ENCODE measurements around the gene ZDHHC14. TPM values are rescaled to one million over a fixed set of nuclear protein-coding genes. Genes with fewer than 3 reads are reported as not detected.

Gene ZDHHC14
- total and polyA plus RNA-seq, 9 donors = 4.9 to 16.4 (median 5.9) TPM

GRCh38 chr6:157386023-157386422 is 5.0 kb downstream of the ZDHHC14 start:
- Histone ChIP-seq H3K4me1 (ENCODE audit: insufficient read depth) (peaks cover 4% of the 10 kb centered on the region), H3K27me3 (no peaks in the 10 kb centered on the region), H3K9me3 (no peaks in the 10 kb centered on the region), H3K4me3 (no peak overlapping the region), H3K36me3 (no peaks in the 10 kb centered on the region), H3K27ac (no peak overlapping the region)
- intact Hi-C loops (cut with DNase I) = no loop called here
- no peak for DNase-seq
- TF ChIP-seq POLR2A (IDR thresholded peaks at IDR 0.05) (no peak), CTCF (IDR thresholded peaks at IDR 0.05) (no peak), EP300 (IDR thresholded peaks at IDR 0.05) (no peak)
- WGBS, 3 donors = 93 to 97% (median 97%) methylated on average over 6 of the region's 6 CpGs

- TF ChIP-seq CTCF (IDR thresholded peaks at IDR 0.05) (no peak), POLR2A (IDR thresholded peaks at IDR 0.05) (no peak), EP300 (IDR thresholded peaks at IDR 0.05) (no peak)
- WGBS, 3 donors = 90 to 93% (median 92%) methylated on average over 3 of the region's 3 CpGs
- Histone ChIP-seq H3K4me3 (no peak overlapping the region), H3K36me3 (no peaks in the 10 kb centered on the region), H3K27ac (no peak overlapping the region), H3K9me3 (no peaks in the 10 kb centered on the region), H3K27me3 (no peaks in the 10 kb centered on the region), H3K4me1 (ENCODE audit: insufficient read depth) (peaks cover 4% of the 10 kb centered on the region)
- intact Hi-C loops (cut with DNase I) = no loop called here
- DNase-seq = no peak
These were observed 5.5 kb downstream of the ZDHHC14 start for GRCh38 chr6:157386454-157386853.

GRCh38 chr6:157388924-157389323 is 7.9 kb downstream of the ZDHHC14 start:
- H3K4me1 ChIP-seq (ENCODE audit: insufficient read depth) = no peaks in the 10 kb centered on the region
- DNase-seq = no peak
- WGBS, 3 donors = 89 to 96% (median 90%) methylated on average over 2 of the region's 2 CpGs
- intact Hi-C loops (cut with DNase I) = no loop called here
- H3K4me3 ChIP-seq = no peak overlapping the region
- H3K36me3 ChIP-seq = no peaks in the 10 kb centered on the region
- TF ChIP-seq CTCF (IDR thresholded peaks at IDR 0.05) (no peak), POLR2A (IDR thresholded peaks at IDR 0.05) (no peak)
- no peaks in the 10 kb centered on the region for H3K27me3 ChIP-seq
- no peak overlapping the region for H3K27ac ChIP-seq
- no peaks in the 10 kb centered on the region for H3K9me3 ChIP-seq

GRCh38 chr6:157390273-157391060 is 9.5 kb downstream of the ZDHHC14 start:
- DNase-seq = no peak
- Histone ChIP-seq H3K27ac (no peak overlapping the region), H3K4me1 (ENCODE audit: insufficient read depth) (no peaks in the 10 kb centered on the region), H3K27me3 (no peaks in the 10 kb centered on the region), H3K9me3 (no peaks in the 10 kb centered on the region), H3K4me3 (no peak overlapping the region), H3K36me3 (no peaks in the 10 kb centered on the region)
- intact Hi-C loops (cut with DNase I) = no loop called here
- 95 to 97% (median 96%) methylated on average over 4 of the region's 4 CpGs for WGBS, 3 donors
- no peak for TF ChIP-seq EP300 (IDR thresholded peaks at IDR 0.05)
- no peak for TF ChIP-seq POLR2A (IDR thresholded peaks at IDR 0.05)
- TF ChIP-seq CTCF (IDR thresholded peaks at IDR 0.05) = no peak

Measured in ovary (tissue), 9 donors.